AG04450 (cell line): ENCODE results near the gene SMAP1. TPM values are rescaled to one million over a fixed set of nuclear protein-coding genes. Genes with fewer than 3 reads are reported as not detected.

ENCODE experiments used
- CTCF ChIA-PET: fragments of 300-600, 350-600 bp; formaldehyde crosslinking; extraction: SDS; loops from one replicate; lab custom pipeline; 2022; ENCODE audit warnings: antibody characterized with exemption, inconsistent platforms; lab: Charles Lee
- POLR2A ChIA-PET: fragments of 350-600 bp; formaldehyde crosslinking; extraction: SDS; loops from one replicate; lab custom pipeline; 2021; ENCODE audit warnings: antibody characterized with exemption, inconsistent platforms; lab: Yijun Ruan, JAX
- DNase-seq: peaks from one replicate; pipeline ENCODE4 v3.0.0-alpha.2; 2011; ENCODE audit warnings: low read depth, low spot score
- H3K27ac ChIP-seq: one replicate; pipeline ENCODE4 v1.5.1; 2012; ENCODE audit warnings: low read depth, low read length, control low read depth
- H3K27me3 ChIP-seq: one replicate; pipeline ENCODE4 v1.6.0; 2012; ENCODE audit warnings: low read length; ENCODE audit not compliant: control insufficient read depth, insufficient read depth
- H3K4me3 ChIP-seq: 2 replicates; pipeline ENCODE4 v1.5.1; 2011; ENCODE audit warnings: mild to moderate bottlenecking, low read depth, low read length, control low read depth
- H3K9me3 ChIP-seq: 2 replicates; pipeline ENCODE4 v1.5.1; 2012; ENCODE audit warnings: low read length; ENCODE audit not compliant: control insufficient read depth, insufficient read depth
- CTCF ChIP-seq: IDR thresholded peaks from 2 replicates; pipeline ENCODE4 v1.5.1; 2011; ENCODE audit warnings: low read depth, low read length, control low read depth, inconsistent platforms
- polyA plus RNA-seq: library from polyadenylated mRNA; depleted of rRNA; stranded (reverse); fragments of >200 nt; gene quantifications from 2 replicates; pipeline ENCODE4 v1.2.3, GENCODE V29; 2011

Gene SMAP1
- polyA plus RNA-seq, 1 experiment: 25.0 TPM

DNA sequence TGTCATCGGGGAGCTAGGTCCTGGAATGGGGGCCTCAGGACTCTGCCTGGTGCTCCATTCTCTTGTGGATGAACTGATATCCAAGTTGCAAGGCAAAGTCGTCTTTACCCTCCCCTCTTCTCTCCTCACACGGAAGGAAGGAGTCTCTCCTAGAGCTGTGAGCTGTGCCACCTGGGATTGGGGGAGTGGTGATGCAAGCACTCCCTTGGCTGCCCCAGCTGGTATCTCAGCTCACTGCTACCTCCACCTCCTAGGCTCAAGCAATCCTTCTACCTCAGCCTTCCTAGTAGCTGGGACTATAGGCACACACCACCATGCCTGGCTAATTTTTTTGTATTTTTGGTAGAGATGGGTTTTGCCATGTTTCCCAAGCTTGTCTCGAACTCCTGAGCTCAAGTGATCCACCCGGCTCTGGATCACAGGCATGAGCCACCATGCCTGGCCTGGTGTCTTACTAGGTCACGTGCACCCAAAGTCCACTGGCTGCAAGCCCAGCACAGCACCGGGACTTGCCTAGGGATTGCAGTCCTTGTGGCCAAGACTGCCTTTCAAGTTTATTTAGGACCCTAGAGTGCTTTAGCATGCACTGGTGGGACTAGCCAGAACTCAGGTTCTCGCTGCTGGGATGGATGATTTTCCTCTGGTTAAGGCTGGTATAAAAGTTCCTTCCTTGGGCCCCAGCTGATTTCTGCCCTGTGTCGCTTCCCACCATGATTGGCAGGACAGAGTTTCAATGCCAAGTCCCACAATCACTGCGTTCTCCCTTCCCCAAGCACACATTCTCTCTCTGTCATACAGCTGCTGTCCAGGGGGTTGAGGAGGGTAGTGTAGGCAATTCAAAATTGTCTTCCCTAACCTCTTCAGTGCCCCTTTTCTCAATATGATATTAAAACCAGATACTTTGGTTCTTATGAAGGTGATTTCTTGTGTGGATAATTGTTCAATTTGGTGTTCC is 33.5 kb downstream of the SMAP1 start:
- Histone ChIP-seq H3K9me3 (no peaks in the 10 kb centered on the region), H3K4me3 (no peak overlapping the region)
- POLR2A ChIA-PET: no interaction called here

DNA sequence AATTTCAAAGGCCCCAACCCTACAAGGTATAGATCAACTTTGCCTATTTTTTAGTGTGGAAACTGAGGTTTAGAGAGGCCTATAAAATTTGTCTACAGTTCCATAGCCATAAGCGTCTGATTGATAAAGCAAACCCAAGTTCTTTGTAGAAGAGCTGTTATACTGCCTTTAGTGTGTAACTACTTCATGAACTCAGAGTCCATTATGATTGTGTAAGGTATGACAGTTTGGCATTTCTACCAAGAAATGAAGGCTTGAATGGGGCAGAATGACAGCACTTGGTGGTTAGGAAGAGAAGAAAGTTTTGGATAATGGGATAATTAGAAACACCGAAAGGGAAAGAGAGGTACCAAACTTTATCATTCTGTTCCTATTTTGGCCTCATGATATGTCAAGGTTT is 38.1 kb downstream of the SMAP1 start:
- ChIA-PET POLR2A (no interaction called here), CTCF (interaction anchor here (0.7 to 5.8 kb wide), 5 partner anchors 94 to 799 kb away, joined by 3 to 69 read pairs (median 4); no protein-coding TSS in a partner anchor)
- no peak for DNase-seq
- Histone ChIP-seq H3K27me3 (no peaks in the 10 kb centered on the region), H3K27ac (no peak overlapping the region), H3K4me3 (no peak overlapping the region), H3K9me3 (no peaks in the 10 kb centered on the region)
- TF ChIP-seq CTCF: no peak

More for the DNA sequence above, 33.5 kb downstream of the SMAP1 start:
- Histone ChIP-seq H3K27me3 (no peaks in the 10 kb centered on the region), H3K27ac (no peak overlapping the region)
- TF ChIP-seq CTCF: no peak
- DNase-seq: no peak
- CTCF ChIA-PET: interaction anchor here (0.8 to 5.8 kb wide), 2 partner anchors 183 to 480 kb away, joined by 3 to 69 read pairs; no protein-coding TSS in a partner anchor

- no peaks in the 10 kb centered on the region for H3K9me3 ChIP-seq
- no peak overlapping the region for H3K27ac ChIP-seq
- peak; percentile 16 for DNase-seq
- ChIA-PET POLR2A (no interaction called here), CTCF (interaction anchor here (0.6 to 6.0 kb wide), 35 partner anchors 10 to 488 kb away, joined by 3 to 270 read pairs (median 5); partner anchors contain the start of gene SMAP1)
- H3K27me3 ChIP-seq: no peaks in the 10 kb centered on the region
- H3K4me3 ChIP-seq: no peak overlapping the region
- TF ChIP-seq CTCF: peak; percentile 51
Observed at GRCh38 chr6:70706491-70707123, 38.9 kb downstream of the SMAP1 start.

GRCh38 chr6:70707893-70708292 is 40.2 kb downstream of the SMAP1 start:
- POLR2A ChIA-PET: no interaction called here
- Histone ChIP-seq H3K27ac (no peak overlapping the region), H3K27me3 (no peaks in the 10 kb centered on the region), H3K9me3 (no peaks in the 10 kb centered on the region), H3K4me3 (no peak overlapping the region)
- CTCF ChIA-PET: interaction anchor here (1.1 to 6.0 kb wide), 18 partner anchors 9 to 304 kb away, joined by 3 to 270 read pairs (median 7); no protein-coding TSS in a partner anchor
- no peak for TF ChIP-seq CTCF
- DNase-seq: no peak
